ENCODE measurements around the gene NBPF6. TPM values are rescaled to one million over a fixed set of nuclear protein-coding genes. Genes with fewer than 3 reads are reported as not detected.
"Not testable (repeated sequence)": the region's sequence is repeated elsewhere in the genome, so short reads cannot be mapped to it uniquely, and the experiment has no call there.

NBPF6 gene
- total RNA-seq, 1 donor from 2014 or later, result not detected

- H3K36me3 Mint-ChIP-seq (ENCODE audit: unreplicated experiment); H3K27me3 Mint-ChIP-seq (ENCODE audit: unreplicated experiment); H3K9me3 Mint-ChIP-seq (ENCODE audit: unreplicated experiment); H3K27ac Mint-ChIP-seq (ENCODE audit: unreplicated experiment); H3K4me3 Mint-ChIP-seq (ENCODE audit: unreplicated experiment); DNase-seq; H3K4me1 Mint-ChIP-seq (ENCODE audit: low read depth, unreplicated experiment): not testable (repeated sequence)
Measured at GRCh38 chr1:108466166-108466565, 16.0 kb downstream of the NBPF6 start.

- not testable (repeated sequence) for H3K27ac Mint-ChIP-seq (ENCODE audit: unreplicated experiment); H3K4me3 Mint-ChIP-seq (ENCODE audit: unreplicated experiment); H3K4me1 Mint-ChIP-seq (ENCODE audit: low read depth, unreplicated experiment); DNase-seq; H3K27me3 Mint-ChIP-seq (ENCODE audit: unreplicated experiment); H3K9me3 Mint-ChIP-seq (ENCODE audit: unreplicated experiment); H3K36me3 Mint-ChIP-seq (ENCODE audit: unreplicated experiment)
Measured at GRCh38 chr1:108467155-108467554, 17.0 kb downstream of the NBPF6 start.

- not testable (repeated sequence) for H3K36me3 Mint-ChIP-seq (ENCODE audit: unreplicated experiment); DNase-seq; H3K4me1 Mint-ChIP-seq (ENCODE audit: low read depth, unreplicated experiment); H3K27ac Mint-ChIP-seq (ENCODE audit: unreplicated experiment); H3K27me3 Mint-ChIP-seq (ENCODE audit: unreplicated experiment); H3K9me3 Mint-ChIP-seq (ENCODE audit: unreplicated experiment); H3K4me3 Mint-ChIP-seq (ENCODE audit: unreplicated experiment)
Measured at GRCh38 chr1:108470750-108471149, 20.6 kb downstream of the NBPF6 start.

GRCh38 chr1:108474516-108474915, 24.4 kb downstream of the NBPF6 start:
- not testable (repeated sequence) for H3K4me1 Mint-ChIP-seq (ENCODE audit: low read depth, unreplicated experiment); H3K27me3 Mint-ChIP-seq (ENCODE audit: unreplicated experiment); H3K4me3 Mint-ChIP-seq (ENCODE audit: unreplicated experiment); H3K27ac Mint-ChIP-seq (ENCODE audit: unreplicated experiment); DNase-seq
- Mint-ChIP-seq H3K36me3 (ENCODE audit: unreplicated experiment) (peaks cover 24% of the 10 kb centered on the region), H3K9me3 (ENCODE audit: unreplicated experiment) (peaks cover 14% of the 10 kb centered on the region)

GRCh38 chr1:108478429-108479015, 28.4 kb downstream of the NBPF6 start:
- H3K27ac Mint-ChIP-seq (ENCODE audit: unreplicated experiment), result no peak overlapping the region
- peaks cover 10% of the 10 kb centered on the region for H3K9me3 Mint-ChIP-seq (ENCODE audit: unreplicated experiment)
- H3K36me3 Mint-ChIP-seq (ENCODE audit: unreplicated experiment), result peaks cover 33% of the 10 kb centered on the region
- DNase-seq, result no peak
- no peak for TF ChIP-seq CTCF (IDR thresholded peaks at IDR 0.05; ENCODE audit: partially characterized antibody, unreplicated experiment)
- peaks cover 4% of the 10 kb centered on the region for H3K27me3 Mint-ChIP-seq (ENCODE audit: unreplicated experiment)
- no peak overlapping the region for H3K4me3 Mint-ChIP-seq (ENCODE audit: unreplicated experiment)
- no peaks in the 10 kb centered on the region for H3K4me1 Mint-ChIP-seq (ENCODE audit: low read depth, unreplicated experiment)

- no peak overlapping the region for H3K27ac Mint-ChIP-seq (ENCODE audit: unreplicated experiment)
- H3K4me1 Mint-ChIP-seq (ENCODE audit: low read depth, unreplicated experiment), result no peaks in the 10 kb centered on the region
- no peak overlapping the region for H3K4me3 Mint-ChIP-seq (ENCODE audit: unreplicated experiment)
- peaks cover 24% of the 10 kb centered on the region for H3K36me3 Mint-ChIP-seq (ENCODE audit: unreplicated experiment)
- DNase-seq, result no peak
- H3K27me3 Mint-ChIP-seq (ENCODE audit: unreplicated experiment), result peaks cover 1% of the 10 kb centered on the region
- no peak for TF ChIP-seq CTCF (IDR thresholded peaks at IDR 0.05; ENCODE audit: partially characterized antibody, unreplicated experiment)
- H3K9me3 Mint-ChIP-seq (ENCODE audit: unreplicated experiment), result peaks cover 12% of the 10 kb centered on the region
Measured at GRCh38 chr1:108482708-108483107, 32.6 kb downstream of the NBPF6 start.

GRCh38 chr1:108485990-108486389, 35.8 kb downstream of the NBPF6 start:
- H3K9me3 Mint-ChIP-seq (ENCODE audit: unreplicated experiment); H3K4me3 Mint-ChIP-seq (ENCODE audit: unreplicated experiment); H3K27ac Mint-ChIP-seq (ENCODE audit: unreplicated experiment); H3K36me3 Mint-ChIP-seq (ENCODE audit: unreplicated experiment); DNase-seq; H3K27me3 Mint-ChIP-seq (ENCODE audit: unreplicated experiment); H3K4me1 Mint-ChIP-seq (ENCODE audit: low read depth, unreplicated experiment): not testable (repeated sequence)

GRCh38 chr1:108486707-108487106, 36.6 kb downstream of the NBPF6 start:
- H3K27ac Mint-ChIP-seq (ENCODE audit: unreplicated experiment); H3K9me3 Mint-ChIP-seq (ENCODE audit: unreplicated experiment); H3K36me3 Mint-ChIP-seq (ENCODE audit: unreplicated experiment); H3K4me1 Mint-ChIP-seq (ENCODE audit: low read depth, unreplicated experiment); H3K4me3 Mint-ChIP-seq (ENCODE audit: unreplicated experiment); H3K27me3 Mint-ChIP-seq (ENCODE audit: unreplicated experiment); DNase-seq: not testable (repeated sequence)

- not testable (repeated sequence) for H3K4me1 Mint-ChIP-seq (ENCODE audit: low read depth, unreplicated experiment); DNase-seq; H3K27me3 Mint-ChIP-seq (ENCODE audit: unreplicated experiment); H3K36me3 Mint-ChIP-seq (ENCODE audit: unreplicated experiment); H3K27ac Mint-ChIP-seq (ENCODE audit: unreplicated experiment); H3K9me3 Mint-ChIP-seq (ENCODE audit: unreplicated experiment); H3K4me3 Mint-ChIP-seq (ENCODE audit: unreplicated experiment)
Measured at GRCh38 chr1:108495008-108495407, 44.9 kb downstream of the NBPF6 start.

- not testable (repeated sequence) for H3K9me3 Mint-ChIP-seq (ENCODE audit: unreplicated experiment); H3K4me3 Mint-ChIP-seq (ENCODE audit: unreplicated experiment)
Measured at GRCh38 chr1:108496856-108497255, 46.7 kb downstream of the NBPF6 start.

More at GRCh38 chr1:108496856-108497255, 46.7 kb downstream of the NBPF6 start:
- not testable (repeated sequence) for H3K27ac Mint-ChIP-seq (ENCODE audit: unreplicated experiment); H3K27me3 Mint-ChIP-seq (ENCODE audit: unreplicated experiment); H3K4me1 Mint-ChIP-seq (ENCODE audit: low read depth, unreplicated experiment); H3K36me3 Mint-ChIP-seq (ENCODE audit: unreplicated experiment); DNase-seq
